ENCODE data around the gene BLOC1S1.

Gene BLOC1S1

GRCh38 chr12:55685671-55686070 is 30.2 kb upstream of the BLOC1S1 start:
- TF ChIP-seq CTCF (IDR thresholded peaks at IDR 0.05; ENCODE audit: control insufficient read depth, insufficient read depth, low read depth, low read length, missing control alignments) = no peak
- H3K4me3 ChIP-seq (ENCODE audit: control insufficient read depth, low read depth, low read length) = no peak overlapping the region
- DNase-seq (ENCODE audit: low read depth) = no peak

- no peak overlapping the region for H3K4me3 ChIP-seq (ENCODE audit: control insufficient read depth, low read depth, low read length)
- no peak for DNase-seq (ENCODE audit: low read depth)
- TF ChIP-seq CTCF (IDR thresholded peaks at IDR 0.05; ENCODE audit: control insufficient read depth, insufficient read depth, low read depth, low read length, missing control alignments) = no peak
Measured at GRCh38 chr12:55686366-55687010, 29.4 kb upstream of the BLOC1S1 start.

- no peak overlapping the region for H3K4me3 ChIP-seq (ENCODE audit: control insufficient read depth, low read depth, low read length)
- DNase-seq (ENCODE audit: low read depth) = no peak
- TF ChIP-seq CTCF (IDR thresholded peaks at IDR 0.05; ENCODE audit: control insufficient read depth, insufficient read depth, low read depth, low read length, missing control alignments) = no peak
Measured at GRCh38 chr12:55687746-55688145, 28.1 kb upstream of the BLOC1S1 start.

- TF ChIP-seq CTCF (IDR thresholded peaks at IDR 0.05; ENCODE audit: control insufficient read depth, insufficient read depth, low read depth, low read length, missing control alignments) = no peak
- no peak for DNase-seq (ENCODE audit: low read depth)
- no peak overlapping the region for H3K4me3 ChIP-seq (ENCODE audit: control insufficient read depth, low read depth, low read length)
Measured at GRCh38 chr12:55688716-55689655, 26.9 kb upstream of the BLOC1S1 start.

- no peak overlapping the region for H3K4me3 ChIP-seq (ENCODE audit: control insufficient read depth, low read depth, low read length)
- no peak for TF ChIP-seq CTCF (IDR thresholded peaks at IDR 0.05; ENCODE audit: control insufficient read depth, insufficient read depth, low read depth, low read length, missing control alignments)
- no peak for DNase-seq (ENCODE audit: low read depth)
Measured at GRCh38 chr12:55692631-55693322, 23.1 kb upstream of the BLOC1S1 start.

- no peak overlapping the region for H3K4me3 ChIP-seq (ENCODE audit: control insufficient read depth, low read depth, low read length)
- TF ChIP-seq CTCF (IDR thresholded peaks at IDR 0.05; ENCODE audit: control insufficient read depth, insufficient read depth, low read depth, low read length, missing control alignments) = no peak
- DNase-seq (ENCODE audit: low read depth) = no peak
Measured at GRCh38 chr12:55693323-55694187, 22.3 kb upstream of the BLOC1S1 start.

All from AG09309 (cell line).